Hepatocyte (in vitro differentiated cells): ENCODE measurements around the gene MAP3K4. TPM values are rescaled to one million over a fixed set of nuclear protein-coding genes. Genes with fewer than 3 reads are reported as not detected.

ENCODE experiments used
- DNase-seq: peaks from one replicate; pipeline ENCODE4 v3.0.0-alpha.2; 2016; ENCODE audit warnings: low spot score
- H2AFZ ChIP-seq: fragments of 200-600 bp; sonication (generic); 2 replicates; pipeline ENCODE4 v1.6.0; 2016; ENCODE audit warnings: antibody characterized with exemption, mild to moderate bottlenecking
- H3K27ac ChIP-seq: fragments of 200-600 bp; sonication (generic); 2 replicates; pipeline ENCODE4 v1.5.1; 2016; ENCODE audit warnings: mild to moderate bottlenecking
- H3K27me3 ChIP-seq: fragments of 200-600 bp; sonication (generic); 2 replicates; pipeline ENCODE4 v1.6.1; 2016
- H3K36me3 ChIP-seq: fragments of 200-600 bp; sonication (generic); replicated peaks from 2 replicates; pipeline ENCODE4 v1.5.1; 2016; ENCODE audit warnings: low read depth; ENCODE audit not compliant: insufficient read depth
- H3K4me1 ChIP-seq: fragments of 200-600 bp; sonication (generic); 2 replicates; pipeline ENCODE4 v1.5.1; 2016; ENCODE audit warnings: mild to moderate bottlenecking, moderate library complexity; ENCODE audit not compliant: insufficient read depth
- H3K4me2 ChIP-seq: fragments of 200-600 bp; sonication (generic); 2 replicates; pipeline ENCODE4 v1.6.0; 2016
- H3K4me3 ChIP-seq: fragments of 200-600 bp; sonication (generic); 2 replicates; pipeline ENCODE4 v1.5.1; 2016; ENCODE audit warnings: mild to moderate bottlenecking
- H3K79me2 ChIP-seq: fragments of 200-600 bp; sonication (generic); 2 replicates; pipeline ENCODE4 v1.6.0; 2017; ENCODE audit warnings: mild to moderate bottlenecking
- H3K9me2 ChIP-seq: fragments of 200-600 bp; sonication (generic); replicated peaks from 2 replicates; pipeline ENCODE4 v1.6.0; 2017; ENCODE audit warnings: mild to moderate bottlenecking; ENCODE audit not compliant: insufficient read depth
- H3K9me3 ChIP-seq: fragments of 200-600 bp; sonication (generic); 2 replicates; pipeline ENCODE4 v1.5.1; 2016; ENCODE audit warnings: low read depth, mild to moderate bottlenecking
- H4K20me1 ChIP-seq: fragments of 200-600 bp; sonication (generic); 2 replicates; pipeline ENCODE4 v1.6.0; 2016; ENCODE audit warnings: mild to moderate bottlenecking; ENCODE audit not compliant: insufficient read depth, poor library complexity, severe bottlenecking
- EZH2 ChIP-seq: fragments of 200-600 bp; sonication (generic); IDR thresholded peaks from 2 replicates; pipeline ENCODE4 v1.6.1; 2016; ENCODE audit warnings: antibody characterized with exemption, mild to moderate bottlenecking, borderline replicate concordance
- EZH2phosphoT487 ChIP-seq: fragments of 200-600 bp; sonication (generic); IDR thresholded peaks from one replicate; pipeline ENCODE4 v1.6.1; 2018; ENCODE audit warnings: antibody characterized with exemption, mild to moderate bottlenecking, low read depth, moderate library complexity; ENCODE audit not compliant: unreplicated experiment, severe bottlenecking
- whole genome bisulfite sequencing: methylation state at CpG from one replicate; pipeline ENCODE4 v1.1.6; 2016; ENCODE audit warnings: low lambda C conversion rate; ENCODE audit errors: missing lambda C conversion rate; 5-methylcytosine and 5-hydroxymethylcytosine counted together
- polyA plus RNA-seq: library from polyadenylated mRNA; unstranded; fragments of >200 nt; fragmentation: Nextera tagmentation; extraction: Ambion mirVana; gene quantifications from 2 replicates; pipeline ENCODE4 v1.2.1, GENCODE V29; 2016
- total RNA-seq: library from RNA; depleted of rRNA; stranded (reverse); fragments of >200 nt; gene quantifications from 2 replicates; pipeline ENCODE4 v1.2.3, GENCODE V29; 2014
- TF ChIP-seq, protein P1 (sequence below): fragments of 200-600 bp; sonication (generic); IDR thresholded peaks from 2 replicates; pipeline ENCODE4 v1.5.1; 2016; ENCODE audit warnings: antibody characterized with exemption, mild to moderate bottlenecking; ENCODE audit not compliant: poor library complexity

Gene MAP3K4
- total RNA-seq: 18.1 and 21.5 TPM in 2 replicates
- 10.9 and 13.8 TPM in 2 replicates for polyA plus RNA-seq

DNA sequence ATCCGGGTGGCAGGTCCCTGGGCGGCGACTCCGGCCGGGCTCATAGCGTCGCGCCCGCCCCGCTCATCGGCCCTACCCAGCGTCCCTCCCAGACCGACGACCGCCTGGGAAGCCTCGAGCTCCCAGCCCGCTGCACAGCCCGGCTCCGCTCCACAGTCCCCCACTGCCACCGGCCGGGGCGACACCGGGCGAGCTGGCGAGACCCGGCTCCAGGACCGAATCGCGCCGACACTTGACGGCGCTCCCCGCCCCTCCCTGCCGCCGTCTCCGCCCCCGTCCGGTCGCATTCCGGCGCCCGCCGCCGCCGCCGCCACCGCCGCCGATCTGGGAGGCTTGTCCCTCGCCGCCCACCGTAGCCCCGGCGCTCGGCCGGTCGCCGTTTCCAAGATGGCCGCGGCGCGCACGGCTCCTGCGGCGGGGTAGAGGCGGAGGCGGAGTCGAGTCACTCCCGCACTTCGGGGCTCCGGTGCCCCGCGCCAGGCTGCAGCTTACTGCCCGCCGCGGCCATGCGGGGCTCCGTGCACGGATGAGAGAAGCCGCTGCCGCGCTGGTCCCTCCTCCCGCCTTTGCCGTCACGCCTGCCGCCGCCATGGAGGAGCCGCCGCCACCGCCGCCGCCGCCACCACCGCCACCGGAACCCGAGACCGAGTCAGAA is at the start of gene MAP3K4:
Gene MAP3K4 (plus strand): TSS at position 364 of the 655 bp plus-strand sequence. CDS start 163 bp downstream, at position 527.
- Histone ChIP-seq H3K4me1 (peaks cover 6% of the 10 kb centered on the region), H2AFZ (peak within 1 kb of the TSS; percentile 83), H3K27ac (peak within 1 kb of the TSS; percentile 96), H3K9me2 (no peaks in the 10 kb centered on the region), H3K9me3 (no peaks in the 10 kb centered on the region), H3K27me3 (no peaks in the 10 kb centered on the region), H3K79me2 (peaks cover 37% of the 10 kb centered on the region), H4K20me1 (peaks cover 11% of the 10 kb centered on the region), H3K4me2 (peak within 1 kb of the TSS; percentile 82), H3K36me3 (no peaks in the 10 kb centered on the region), H3K4me3 (peak within 1 kb of the TSS; percentile 65)
- TF ChIP-seq EZH2: no peak
- DNase-seq: peak; percentile 90
- 1% methylated on average over 33 of the region's 97 CpGs for WGBS

DNA sequence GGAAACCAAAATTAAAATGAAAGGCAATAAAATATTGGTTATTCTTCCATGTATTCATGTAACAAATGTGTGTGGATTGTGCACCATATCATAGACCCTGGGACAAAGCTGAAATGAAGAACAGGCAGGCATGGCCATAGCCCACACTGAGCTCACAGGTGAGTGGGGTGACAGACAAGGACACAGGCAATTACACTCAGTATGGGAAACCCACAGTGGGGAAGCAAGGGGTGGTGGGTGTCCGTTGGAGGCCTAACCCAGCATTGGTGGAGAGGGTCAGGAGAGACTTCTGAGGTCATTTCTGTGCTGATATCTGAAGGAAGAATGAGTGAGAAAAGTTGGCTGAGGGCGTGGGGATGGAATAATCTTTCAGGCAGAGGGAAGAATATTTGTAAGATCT is 47.6 kb upstream of the MAP3K4 start:
- no peak overlapping the region for H2AFZ ChIP-seq
- no peaks in the 10 kb centered on the region for H4K20me1 ChIP-seq
- no peaks in the 10 kb centered on the region for H3K9me3 ChIP-seq
- no peak for TF ChIP-seq EZH2phosphoT487
- TF ChIP-seq EZH2: no peak
- TF ChIP-seq, protein P1, sequence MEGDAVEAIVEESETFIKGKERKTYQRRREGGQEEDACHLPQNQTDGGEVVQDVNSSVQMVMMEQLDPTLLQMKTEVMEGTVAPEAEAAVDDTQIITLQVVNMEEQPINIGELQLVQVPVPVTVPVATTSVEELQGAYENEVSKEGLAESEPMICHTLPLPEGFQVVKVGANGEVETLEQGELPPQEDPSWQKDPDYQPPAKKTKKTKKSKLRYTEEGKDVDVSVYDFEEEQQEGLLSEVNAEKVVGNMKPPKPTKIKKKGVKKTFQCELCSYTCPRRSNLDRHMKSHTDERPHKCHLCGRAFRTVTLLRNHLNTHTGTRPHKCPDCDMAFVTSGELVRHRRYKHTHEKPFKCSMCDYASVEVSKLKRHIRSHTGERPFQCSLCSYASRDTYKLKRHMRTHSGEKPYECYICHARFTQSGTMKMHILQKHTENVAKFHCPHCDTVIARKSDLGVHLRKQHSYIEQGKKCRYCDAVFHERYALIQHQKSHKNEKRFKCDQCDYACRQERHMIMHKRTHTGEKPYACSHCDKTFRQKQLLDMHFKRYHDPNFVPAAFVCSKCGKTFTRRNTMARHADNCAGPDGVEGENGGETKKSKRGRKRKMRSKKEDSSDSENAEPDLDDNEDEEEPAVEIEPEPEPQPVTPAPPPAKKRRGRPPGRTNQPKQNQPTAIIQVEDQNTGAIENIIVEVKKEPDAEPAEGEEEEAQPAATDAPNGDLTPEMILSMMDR: no peak
- H3K36me3 ChIP-seq: no peaks in the 10 kb centered on the region
- DNase-seq: no peak
- no peaks in the 10 kb centered on the region for H3K27me3 ChIP-seq
- H3K4me1 ChIP-seq: no peaks in the 10 kb centered on the region
- no peaks in the 10 kb centered on the region for H3K79me2 ChIP-seq
- no peak overlapping the region for H3K4me3 ChIP-seq
- H3K9me2 ChIP-seq: no peaks in the 10 kb centered on the region
- H3K4me2 ChIP-seq: no peak overlapping the region
- H3K27ac ChIP-seq: no peak overlapping the region
- 88% methylated on average over 2 of the region's 2 CpGs for WGBS

GRCh38 chr6:160945516-160946177 is 45.9 kb upstream of the MAP3K4 start:
- WGBS: 74% methylated on average over 12 of the region's 12 CpGs
- Histone ChIP-seq H3K9me2 (no peaks in the 10 kb centered on the region), H2AFZ (no peak overlapping the region)

DNA sequence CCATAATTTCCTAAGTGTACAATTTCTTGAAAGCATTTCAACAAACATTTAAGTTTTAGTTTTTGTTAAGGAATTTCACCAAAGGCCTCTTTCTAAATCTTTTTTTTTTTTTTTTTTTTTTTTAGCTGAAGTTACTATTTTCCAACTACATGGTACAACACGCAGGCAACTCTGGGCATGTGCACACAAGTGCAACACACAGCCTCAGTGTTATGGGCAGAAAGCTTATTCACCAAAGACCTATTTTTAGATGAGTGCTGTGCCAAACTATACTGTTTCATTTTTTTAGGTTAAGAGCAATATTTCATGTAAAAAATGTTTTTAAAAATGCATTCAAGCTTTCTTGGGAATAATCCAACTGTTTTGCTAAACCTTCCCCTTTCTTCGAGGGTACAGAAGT is 42.0 kb upstream of the MAP3K4 start:
- Histone ChIP-seq H3K27me3 (no peaks in the 10 kb centered on the region), H3K27ac (no peak overlapping the region), H3K4me2 (no peak overlapping the region), H4K20me1 (no peaks in the 10 kb centered on the region), H2AFZ (no peak overlapping the region), H3K4me1 (no peaks in the 10 kb centered on the region), H3K36me3 (no peaks in the 10 kb centered on the region), H3K79me2 (no peaks in the 10 kb centered on the region), H3K9me2 (no peaks in the 10 kb centered on the region), H3K9me3 (no peaks in the 10 kb centered on the region), H3K4me3 (no peak overlapping the region)
- WGBS: 92% methylated on average over 2 of the region's 2 CpGs
- TF ChIP-seq EZH2phosphoT487 (no peak), EZH2 (no peak)
- TF ChIP-seq, protein P1: no peak
- no peak for DNase-seq

More at GRCh38 chr6:160945516-160946177, 45.9 kb upstream of the MAP3K4 start:
- Histone ChIP-seq H4K20me1 (no peaks in the 10 kb centered on the region), H3K9me3 (no peaks in the 10 kb centered on the region), H3K27me3 (no peaks in the 10 kb centered on the region), H3K4me1 (no peaks in the 10 kb centered on the region), H3K79me2 (no peaks in the 10 kb centered on the region), H3K36me3 (no peaks in the 10 kb centered on the region), H3K4me2 (no peak overlapping the region), H3K27ac (no peak overlapping the region), H3K4me3 (no peak overlapping the region)
- DNase-seq: no peak
- TF ChIP-seq EZH2phosphoT487: no peak
